Panc1 (cell line): Measurements from ENCODE around the gene IRS1. TPM values are rescaled to one million over a fixed set of nuclear protein-coding genes. Genes with fewer than 3 reads are reported as not detected.

Source experiments
- ATAC-seq: fragments of 200-7000 bp; cut with Tn5 transposase; 2 replicates; pipeline ENCODE4 v1.9.1; 2020; ENCODE audit warnings: mild to moderate bottlenecking, moderate library complexity
- BruUV-seq: library from RNA; stranded (reverse); fragments of 400-500 nt; replicated peaks from 2 replicates; lab custom pipeline; 2021; lab: Mats Ljungman, UMichigan
- CTCF ChIA-PET: fragments of 300-600 bp; sonication (Branson Sonifier 250); formaldehyde crosslinking; loops from one replicate; lab custom pipeline; 2022; ENCODE audit warnings: antibody characterized with exemption; lab: Charles Lee
- POLR2A ChIA-PET: fragments of 300-600 bp; sonication (Branson Sonifier 250); formaldehyde crosslinking; loops from one replicate; lab custom pipeline; 2022; ENCODE audit warnings: antibody characterized with exemption; lab: Charles Lee
- DNase-seq: peaks from one replicate; pipeline ENCODE4 v3.0.0-alpha.2; 2010; ENCODE audit warnings: low read depth, low spot score
- H3K27ac ChIP-seq: 2 replicates; pipeline ENCODE4 v1.5.1; 2011; ENCODE audit warnings: mild to moderate bottlenecking, low read length, inconsistent platforms
- H3K27me3 ChIP-seq: fragments of 200-500 bp; sonication (Bioruptor generic); 2 replicates; pipeline ENCODE4 v1.6.0; 2014; ENCODE audit warnings: low read length, inconsistent platforms; ENCODE audit not compliant: control insufficient read depth, insufficient read depth
- H3K36me3 ChIP-seq: fragments of 200-500 bp; sonication (Bioruptor generic); 2 replicates; pipeline ENCODE4 v1.5.1; 2014; ENCODE audit warnings: inconsistent platforms, mild to moderate bottlenecking, low read length, moderate library complexity; ENCODE audit not compliant: control insufficient read depth, insufficient read depth
- H3K4me1 ChIP-seq: 2 replicates; pipeline ENCODE4 v1.5.1; 2011; ENCODE audit warnings: inconsistent platforms, mild to moderate bottlenecking, low read length, moderate library complexity; ENCODE audit not compliant: control insufficient read depth, insufficient read depth
- H3K4me3 ChIP-seq, 2 experiments: 2 replicates each; pipeline ENCODE4 v1.5.1; 2011 to 2012; ENCODE audit warnings: low read depth in 2 of 2, low read length in 2 of 2, mild to moderate bottlenecking in 2 of 2, inconsistent platforms in 1 of 2, moderate library complexity in 1 of 2
- H3K9me3 ChIP-seq: fragments of 200-500 bp; sonication (Bioruptor generic); 2 replicates; pipeline ENCODE4 v1.5.1; 2014; ENCODE audit warnings: low read depth, mild to moderate bottlenecking, inconsistent platforms, low read length, moderate library complexity; ENCODE audit not compliant: control insufficient read depth, insufficient read depth
- POLR2AphosphoS5 ChIP-seq: IDR thresholded peaks from 2 replicates; pipeline ENCODE4 v1.6.1; 2012; ENCODE audit warnings: mild to moderate bottlenecking, low read depth, low read length, moderate library complexity
- SIN3A ChIP-seq: IDR thresholded peaks from 2 replicates; pipeline ENCODE4 v1.6.1; 2012; ENCODE audit warnings: low read depth, mild to moderate bottlenecking, low read length, moderate library complexity, borderline replicate concordance; ENCODE audit not compliant: insufficient read depth
- TCF7L2 ChIP-seq: IDR thresholded peaks from 2 replicates; pipeline ENCODE4 v1.6.1; 2011; ENCODE audit warnings: mild to moderate bottlenecking, low read depth, low read length, inconsistent platforms
- in situ Hi-C: cut with HindIII; loops from 2 replicates; pipeline ENCODE4 v1.10.0; 2016; ENCODE audit warnings: low sequenced_read_pairs, low pct_unique_long_range_greater_than_20kb
- intact Hi-C: fragments of 100-400 bp; cut with micrococcal nuclease; formaldehyde crosslinking; loops from one replicate; pipeline ENCODE4 v1.10.0; 2022; ENCODE audit not compliant: unreplicated experiment
- total RNA-seq: library from RNA; stranded (reverse); gene quantifications from one replicate; pipeline ENCODE4 v1.2.1, GENCODE V29; 2021; ENCODE audit not compliant: unreplicated experiment
- TF ChIP-seq, protein P1 (sequence below): fragments of 450-650 bp; IDR thresholded peaks from 2 replicates; pipeline ENCODE4 v1.5.1; 2017; ENCODE audit warnings: mild to moderate bottlenecking
- TF ChIP-seq, protein P2 (sequence below), 2 experiments: IDR thresholded peaks; 2 replicates each; pipeline ENCODE4 v1.6.1; 2011 to 2012; ENCODE audit warnings: low read depth in 2 of 2, control low read depth in 1 of 2, low read length in 1 of 2, mild to moderate bottlenecking in 1 of 2, moderate library complexity in 1 of 2; ENCODE audit not compliant: insufficient read depth in 1 of 2

The IRS1 gene
- total RNA-seq, 1 experiment from 2014 or later: 27.3 TPM

DNA sequence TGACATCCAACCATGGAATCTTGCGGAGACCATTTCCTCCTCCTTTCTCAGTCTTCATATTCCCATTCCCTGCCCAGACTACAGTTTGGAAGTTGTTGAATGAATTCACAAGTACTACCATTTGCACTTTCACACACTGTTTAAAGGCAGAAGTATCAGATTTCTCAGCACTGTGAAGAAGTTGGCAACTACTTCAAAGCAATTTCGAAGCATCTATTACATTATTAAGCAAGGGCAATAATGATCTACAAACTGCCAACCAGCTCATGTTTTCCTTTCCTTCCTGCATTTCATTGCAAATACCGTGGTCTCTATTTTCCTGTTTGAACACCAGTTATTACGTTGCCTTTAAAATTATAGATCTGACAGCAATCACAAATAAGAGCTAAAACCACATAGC, 105.5 kb downstream of the IRS1 start:
- DNase-seq (no peak), ATAC-seq (no peak)
- Histone ChIP-seq H3K4me1 (no peaks in the 10 kb centered on the region; the same call in 1 of the 2 replicates), H3K36me3 (no peaks in the 10 kb centered on the region), H3K4me3 (no peak overlapping the region), H3K27ac (no peak overlapping the region), H3K9me3 (no peaks in the 10 kb centered on the region), H3K27me3 (no peaks in the 10 kb centered on the region)
- ChIA-PET POLR2A (no interaction called here), CTCF (no interaction called here)
- intact Hi-C loops: no loop called here
- TF ChIP-seq, protein P1, sequence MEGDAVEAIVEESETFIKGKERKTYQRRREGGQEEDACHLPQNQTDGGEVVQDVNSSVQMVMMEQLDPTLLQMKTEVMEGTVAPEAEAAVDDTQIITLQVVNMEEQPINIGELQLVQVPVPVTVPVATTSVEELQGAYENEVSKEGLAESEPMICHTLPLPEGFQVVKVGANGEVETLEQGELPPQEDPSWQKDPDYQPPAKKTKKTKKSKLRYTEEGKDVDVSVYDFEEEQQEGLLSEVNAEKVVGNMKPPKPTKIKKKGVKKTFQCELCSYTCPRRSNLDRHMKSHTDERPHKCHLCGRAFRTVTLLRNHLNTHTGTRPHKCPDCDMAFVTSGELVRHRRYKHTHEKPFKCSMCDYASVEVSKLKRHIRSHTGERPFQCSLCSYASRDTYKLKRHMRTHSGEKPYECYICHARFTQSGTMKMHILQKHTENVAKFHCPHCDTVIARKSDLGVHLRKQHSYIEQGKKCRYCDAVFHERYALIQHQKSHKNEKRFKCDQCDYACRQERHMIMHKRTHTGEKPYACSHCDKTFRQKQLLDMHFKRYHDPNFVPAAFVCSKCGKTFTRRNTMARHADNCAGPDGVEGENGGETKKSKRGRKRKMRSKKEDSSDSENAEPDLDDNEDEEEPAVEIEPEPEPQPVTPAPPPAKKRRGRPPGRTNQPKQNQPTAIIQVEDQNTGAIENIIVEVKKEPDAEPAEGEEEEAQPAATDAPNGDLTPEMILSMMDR: no peak
- TF ChIP-seq TCF7L2: no peak
- TF ChIP-seq POLR2AphosphoS5: no peak
- no peak for TF ChIP-seq SIN3A
- TF ChIP-seq, protein P2, sequence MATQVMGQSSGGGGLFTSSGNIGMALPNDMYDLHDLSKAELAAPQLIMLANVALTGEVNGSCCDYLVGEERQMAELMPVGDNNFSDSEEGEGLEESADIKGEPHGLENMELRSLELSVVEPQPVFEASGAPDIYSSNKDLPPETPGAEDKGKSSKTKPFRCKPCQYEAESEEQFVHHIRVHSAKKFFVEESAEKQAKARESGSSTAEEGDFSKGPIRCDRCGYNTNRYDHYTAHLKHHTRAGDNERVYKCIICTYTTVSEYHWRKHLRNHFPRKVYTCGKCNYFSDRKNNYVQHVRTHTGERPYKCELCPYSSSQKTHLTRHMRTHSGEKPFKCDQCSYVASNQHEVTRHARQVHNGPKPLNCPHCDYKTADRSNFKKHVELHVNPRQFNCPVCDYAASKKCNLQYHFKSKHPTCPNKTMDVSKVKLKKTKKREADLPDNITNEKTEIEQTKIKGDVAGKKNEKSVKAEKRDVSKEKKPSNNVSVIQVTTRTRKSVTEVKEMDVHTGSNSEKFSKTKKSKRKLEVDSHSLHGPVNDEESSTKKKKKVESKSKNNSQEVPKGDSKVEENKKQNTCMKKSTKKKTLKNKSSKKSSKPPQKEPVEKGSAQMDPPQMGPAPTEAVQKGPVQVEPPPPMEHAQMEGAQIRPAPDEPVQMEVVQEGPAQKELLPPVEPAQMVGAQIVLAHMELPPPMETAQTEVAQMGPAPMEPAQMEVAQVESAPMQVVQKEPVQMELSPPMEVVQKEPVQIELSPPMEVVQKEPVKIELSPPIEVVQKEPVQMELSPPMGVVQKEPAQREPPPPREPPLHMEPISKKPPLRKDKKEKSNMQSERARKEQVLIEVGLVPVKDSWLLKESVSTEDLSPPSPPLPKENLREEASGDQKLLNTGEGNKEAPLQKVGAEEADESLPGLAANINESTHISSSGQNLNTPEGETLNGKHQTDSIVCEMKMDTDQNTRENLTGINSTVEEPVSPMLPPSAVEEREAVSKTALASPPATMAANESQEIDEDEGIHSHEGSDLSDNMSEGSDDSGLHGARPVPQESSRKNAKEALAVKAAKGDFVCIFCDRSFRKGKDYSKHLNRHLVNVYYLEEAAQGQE (IDR thresholded peaks at IDR 0.05; ENCODE audit: insufficient read depth in 1 of 2, low read depth in 2 of 2, low read length in 1 of 2): no peak
- no TSS peak for BruUV-seq
- in situ Hi-C loops: no loop called here

DNA sequence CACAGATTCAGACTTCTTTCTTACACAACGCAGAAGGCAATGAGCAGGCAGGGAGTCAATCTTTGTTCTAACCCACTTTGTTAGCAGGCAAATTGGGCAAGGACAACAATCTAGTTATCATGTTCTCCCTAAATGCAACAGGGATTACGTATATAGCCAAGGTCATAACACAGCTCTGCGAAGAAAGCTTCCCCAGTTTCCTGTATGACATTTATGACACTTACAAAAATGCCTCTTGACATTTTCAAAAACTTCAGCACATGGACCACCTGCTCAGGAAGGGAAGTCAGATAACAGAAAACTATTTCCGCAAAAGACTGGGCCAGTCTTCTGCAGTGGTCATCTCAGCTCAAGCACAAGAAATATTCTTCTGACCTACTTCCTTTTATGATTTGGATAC, 106.1 kb downstream of the IRS1 start:
- intact Hi-C loops: no loop called here
- no TSS peak for BruUV-seq
- CTCF ChIA-PET: no interaction called here
- Histone ChIP-seq H3K27ac (no peak overlapping the region), H3K4me1 (no peaks in the 10 kb centered on the region; the same call in 1 of the 2 replicates), H3K27me3 (no peaks in the 10 kb centered on the region), H3K9me3 (no peaks in the 10 kb centered on the region), H3K4me3 (no peak overlapping the region), H3K36me3 (no peaks in the 10 kb centered on the region)
- DNase-seq (no peak), ATAC-seq (no peak)
- TF ChIP-seq, protein P2 (IDR thresholded peaks at IDR 0.05; ENCODE audit: insufficient read depth in 1 of 2, low read depth in 2 of 2, low read length in 1 of 2): no peak
- no peak for TF ChIP-seq TCF7L2
- TF ChIP-seq, protein P1: no peak
- TF ChIP-seq SIN3A: no peak
- no peak for TF ChIP-seq POLR2AphosphoS5
- POLR2A ChIA-PET: no interaction called here
- in situ Hi-C loops: no loop called here
